Measurements from ENCODE around the gene KRT3. TPM values are rescaled to one million over a fixed set of nuclear protein-coding genes. Genes with fewer than 3 reads are reported as not detected.

Gene KRT3
- total RNA-seq, 1 experiment from 2014 or later = not detected

GRCh38 chr12:52826611-52827498, 30.9 kb upstream of the KRT3 start:
- no peak overlapping the region for H3K4me3 ChIP-seq (ENCODE audit: low read depth, low read length, poor library complexity, severe bottlenecking)
- H3K27me3 ChIP-seq (replicated peaks; ENCODE audit: insufficient read depth, low read depth, low read length, poor library complexity) = no peaks in the 10 kb centered on the region
- TF ChIP-seq EZH2 (IDR thresholded peaks at IDR 0.05; ENCODE audit: borderline replicate concordance, low read depth, low read length, poor library complexity, severe bottlenecking) = no peak
- no peak for TF ChIP-seq CTCF (conservative IDR thresholded peaks at IDR 0.05; ENCODE audit: low read depth, low read length)
- no peaks in the 10 kb centered on the region for H3K36me3 ChIP-seq (ENCODE audit: insufficient read depth, low read length, poor library complexity, severe bottlenecking)
- no peak for DNase-seq (ENCODE audit: low spot score)
- no TSS peak for BruUV-seq (replicated peaks)
- CTCF ChIA-PET = interaction anchor here (0.6 to 0.7 kb wide), 3 partner anchors 508 to 823 kb away, joined by 3 to 7 read pairs (median 7); no protein-coding TSS in a partner anchor
- H3K27ac ChIP-seq (ENCODE audit: low read depth, low read length, poor library complexity, severe bottlenecking) = no peak overlapping the region
- H3K4me1 ChIP-seq (ENCODE audit: insufficient read depth, low read length, poor library complexity, severe bottlenecking) = no peaks in the 10 kb centered on the region
- H3K9me3 ChIP-seq (ENCODE audit: low read depth, low read length, poor library complexity, severe bottlenecking) = no peaks in the 10 kb centered on the region
- POLR2A ChIA-PET (ENCODE audit: low non-redundant PET) = interaction anchor here (0.6 kb wide), 1 partner anchor 83 kb away, joined by 8 read pairs; no protein-coding TSS in a partner anchor
- intact Hi-C loops (cut with micrococcal nuclease; ENCODE audit: unreplicated experiment) = no loop called here

GRCh38 chr12:52825961-52826360, 30.0 kb upstream of the KRT3 start:
- Histone ChIP-seq H3K9me3 (ENCODE audit: low read depth, low read length, poor library complexity, severe bottlenecking) (no peaks in the 10 kb centered on the region), H3K36me3 (ENCODE audit: insufficient read depth, low read length, poor library complexity, severe bottlenecking) (no peaks in the 10 kb centered on the region), H3K27me3 (replicated peaks; ENCODE audit: insufficient read depth, low read depth, low read length, poor library complexity) (no peaks in the 10 kb centered on the region), H3K4me1 (ENCODE audit: insufficient read depth, low read length, poor library complexity, severe bottlenecking) (no peaks in the 10 kb centered on the region), H3K4me3 (ENCODE audit: low read depth, low read length, poor library complexity, severe bottlenecking) (no peak overlapping the region), H3K27ac (ENCODE audit: low read depth, low read length, poor library complexity, severe bottlenecking) (no peak overlapping the region)
- TF ChIP-seq EZH2 (IDR thresholded peaks at IDR 0.05; ENCODE audit: borderline replicate concordance, low read depth, low read length, poor library complexity, severe bottlenecking) (no peak), CTCF (conservative IDR thresholded peaks at IDR 0.05; ENCODE audit: low read depth, low read length) (no peak)
- intact Hi-C loops (cut with micrococcal nuclease; ENCODE audit: unreplicated experiment) = no loop called here
- POLR2A ChIA-PET (ENCODE audit: low non-redundant PET) = no interaction called here
- DNase-seq (ENCODE audit: low spot score) = no peak
- CTCF ChIA-PET = no interaction called here
- BruUV-seq (replicated peaks) = no TSS peak

- Histone ChIP-seq H3K9me3 (ENCODE audit: low read depth, low read length, poor library complexity, severe bottlenecking) (no peaks in the 10 kb centered on the region), H3K27me3 (replicated peaks; ENCODE audit: insufficient read depth, low read depth, low read length, poor library complexity) (no peaks in the 10 kb centered on the region), H3K4me1 (ENCODE audit: insufficient read depth, low read length, poor library complexity, severe bottlenecking) (no peaks in the 10 kb centered on the region), H3K36me3 (ENCODE audit: insufficient read depth, low read length, poor library complexity, severe bottlenecking) (no peaks in the 10 kb centered on the region), H3K4me3 (ENCODE audit: low read depth, low read length, poor library complexity, severe bottlenecking) (no peak overlapping the region), H3K27ac (ENCODE audit: low read depth, low read length, poor library complexity, severe bottlenecking) (no peak overlapping the region)
- POLR2A ChIA-PET (ENCODE audit: low non-redundant PET) = no interaction called here
- BruUV-seq (replicated peaks) = no TSS peak
- TF ChIP-seq EZH2 (IDR thresholded peaks at IDR 0.05; ENCODE audit: borderline replicate concordance, low read depth, low read length, poor library complexity, severe bottlenecking) (no peak), CTCF (conservative IDR thresholded peaks at IDR 0.05; ENCODE audit: low read depth, low read length) (no peak)
- no peak for DNase-seq (ENCODE audit: low spot score)
- CTCF ChIA-PET = no interaction called here
- intact Hi-C loops (cut with micrococcal nuclease; ENCODE audit: unreplicated experiment) = no loop called here
Measured at GRCh38 chr12:52824741-52825410, 29.0 kb upstream of the KRT3 start.
